ENCODE data around the gene AFAP1L2.

AFAP1L2 gene

DNA sequence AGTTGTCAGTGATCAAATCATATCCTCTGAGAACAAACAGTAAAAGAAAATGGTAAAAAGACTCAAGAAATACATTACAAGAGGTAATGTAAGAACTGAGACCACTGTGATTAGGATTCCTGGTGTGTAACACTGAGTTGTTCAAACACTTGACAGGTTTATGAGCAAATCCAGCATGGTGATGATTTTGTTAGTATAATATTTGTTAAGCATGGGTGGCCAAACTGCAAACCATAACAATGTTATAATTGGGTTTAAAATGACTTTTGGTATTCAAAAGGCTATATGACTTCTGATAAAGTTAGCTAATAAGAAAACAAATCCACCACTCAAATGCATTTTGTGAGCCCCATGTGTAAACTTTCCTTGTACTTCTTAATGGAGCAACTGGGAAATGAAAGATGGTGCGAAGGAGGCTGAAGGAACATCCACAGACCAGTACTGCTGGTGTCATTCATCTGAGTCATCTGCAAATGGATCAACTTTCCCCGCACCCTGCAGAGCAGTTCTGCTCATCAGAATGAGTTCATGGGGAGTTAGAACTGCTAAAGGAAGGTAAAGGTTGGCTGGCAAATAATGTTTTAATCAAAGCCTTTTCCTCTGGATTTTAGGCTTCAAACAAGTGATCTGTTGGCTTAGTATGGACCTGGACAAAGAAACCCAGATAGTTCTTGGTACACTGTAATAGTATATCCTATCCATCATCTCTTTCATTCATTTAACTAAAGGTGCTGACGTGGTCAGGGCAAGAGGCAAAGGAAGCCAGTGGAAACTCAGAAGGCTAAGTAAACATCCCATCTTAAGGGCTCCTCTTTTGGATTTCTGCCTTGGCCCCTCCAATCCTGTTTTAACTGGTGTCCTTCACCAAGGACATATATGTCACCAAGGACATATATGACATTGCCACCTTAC, 45.0 kb downstream of the AFAP1L2 start:
- TF ChIP-seq EZH2phosphoT487 (IDR thresholded peaks at IDR 0.05; ENCODE audit: borderline replicate concordance) = no peak
- TF ChIP-seq, protein P1, sequence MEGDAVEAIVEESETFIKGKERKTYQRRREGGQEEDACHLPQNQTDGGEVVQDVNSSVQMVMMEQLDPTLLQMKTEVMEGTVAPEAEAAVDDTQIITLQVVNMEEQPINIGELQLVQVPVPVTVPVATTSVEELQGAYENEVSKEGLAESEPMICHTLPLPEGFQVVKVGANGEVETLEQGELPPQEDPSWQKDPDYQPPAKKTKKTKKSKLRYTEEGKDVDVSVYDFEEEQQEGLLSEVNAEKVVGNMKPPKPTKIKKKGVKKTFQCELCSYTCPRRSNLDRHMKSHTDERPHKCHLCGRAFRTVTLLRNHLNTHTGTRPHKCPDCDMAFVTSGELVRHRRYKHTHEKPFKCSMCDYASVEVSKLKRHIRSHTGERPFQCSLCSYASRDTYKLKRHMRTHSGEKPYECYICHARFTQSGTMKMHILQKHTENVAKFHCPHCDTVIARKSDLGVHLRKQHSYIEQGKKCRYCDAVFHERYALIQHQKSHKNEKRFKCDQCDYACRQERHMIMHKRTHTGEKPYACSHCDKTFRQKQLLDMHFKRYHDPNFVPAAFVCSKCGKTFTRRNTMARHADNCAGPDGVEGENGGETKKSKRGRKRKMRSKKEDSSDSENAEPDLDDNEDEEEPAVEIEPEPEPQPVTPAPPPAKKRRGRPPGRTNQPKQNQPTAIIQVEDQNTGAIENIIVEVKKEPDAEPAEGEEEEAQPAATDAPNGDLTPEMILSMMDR (conservative IDR thresholded peaks at IDR 0.05; ENCODE audit: low read length) = no peak
- no peak overlapping the region for H3K4me3 ChIP-seq (ENCODE audit: low read length, poor library complexity, severe bottlenecking)

GRCh38 chr10:114357515-114357996, 46.7 kb downstream of the AFAP1L2 start:
- Histone ChIP-seq H3K4me2 (ENCODE audit: low read depth, low read length, poor library complexity, severe bottlenecking) (no peak overlapping the region), H3K27me3 (ENCODE audit: insufficient read depth, low read length, poor library complexity, severe bottlenecking) (no peaks in the 10 kb centered on the region)

More for the DNA sequence above, 45.0 kb downstream of the AFAP1L2 start:
- Histone ChIP-seq H3K79me2 (ENCODE audit: insufficient read depth, low read length) (no peaks in the 10 kb centered on the region), H3K4me2 (ENCODE audit: low read depth, low read length, poor library complexity, severe bottlenecking) (no peak overlapping the region), H3K36me3 (ENCODE audit: insufficient read depth, low read length) (no peaks in the 10 kb centered on the region), H3K9me3 (ENCODE audit: insufficient read depth, low read depth, low read length) (no peaks in the 10 kb centered on the region), H3K9me2 (replicated peaks; ENCODE audit: low read depth, low read length) (no peaks in the 10 kb centered on the region), H3F3A (ENCODE audit: low read depth) (no peaks in the 10 kb centered on the region), H2AFZ (ENCODE audit: low read length) (no peak overlapping the region), H3K9ac (ENCODE audit: low read depth, low read length, poor library complexity, severe bottlenecking) (no peak overlapping the region), H3K27me3 (ENCODE audit: insufficient read depth, low read length, poor library complexity, severe bottlenecking) (no peaks in the 10 kb centered on the region), H4K20me1 (ENCODE audit: insufficient read depth, low read length, poor library complexity, severe bottlenecking) (no peaks in the 10 kb centered on the region), H3K4me1 (ENCODE audit: insufficient read depth, low read length, poor library complexity, severe bottlenecking) (no peaks in the 10 kb centered on the region)

GRCh38 chr10:114356751-114357514, 47.4 kb downstream of the AFAP1L2 start:
- Histone ChIP-seq H4K20me1 (ENCODE audit: insufficient read depth, low read length, poor library complexity, severe bottlenecking) (no peaks in the 10 kb centered on the region), H3K4me3 (ENCODE audit: low read length, poor library complexity, severe bottlenecking) (no peak overlapping the region), H3K9me3 (ENCODE audit: insufficient read depth, low read depth, low read length) (no peaks in the 10 kb centered on the region), H3K9ac (ENCODE audit: low read depth, low read length, poor library complexity, severe bottlenecking) (no peak overlapping the region), H3F3A (ENCODE audit: low read depth) (no peaks in the 10 kb centered on the region), H3K79me2 (ENCODE audit: insufficient read depth, low read length) (no peaks in the 10 kb centered on the region), H3K4me1 (ENCODE audit: insufficient read depth, low read length, poor library complexity, severe bottlenecking) (no peaks in the 10 kb centered on the region), H3K9me2 (replicated peaks; ENCODE audit: low read depth, low read length) (no peaks in the 10 kb centered on the region), H3K4me2 (ENCODE audit: low read depth, low read length, poor library complexity, severe bottlenecking) (no peak overlapping the region), H2AFZ (ENCODE audit: low read length) (no peak overlapping the region), H3K27me3 (ENCODE audit: insufficient read depth, low read length, poor library complexity, severe bottlenecking) (no peaks in the 10 kb centered on the region), H3K36me3 (ENCODE audit: insufficient read depth, low read length) (no peaks in the 10 kb centered on the region)
- TF ChIP-seq EZH2phosphoT487 (IDR thresholded peaks at IDR 0.05; ENCODE audit: borderline replicate concordance) = no peak
- TF ChIP-seq, protein P1 (conservative IDR thresholded peaks at IDR 0.05; ENCODE audit: low read length) = no peak

More at GRCh38 chr10:114357515-114357996, 46.7 kb downstream of the AFAP1L2 start:
- H3K36me3 ChIP-seq (ENCODE audit: insufficient read depth, low read length) = no peaks in the 10 kb centered on the region
- no peaks in the 10 kb centered on the region for H3K79me2 ChIP-seq (ENCODE audit: insufficient read depth, low read length)
- TF ChIP-seq, protein P1 (conservative IDR thresholded peaks at IDR 0.05; ENCODE audit: low read length) = no peak
- TF ChIP-seq EZH2phosphoT487 (IDR thresholded peaks at IDR 0.05; ENCODE audit: borderline replicate concordance) = no peak
- no peak overlapping the region for H3K4me3 ChIP-seq (ENCODE audit: low read length, poor library complexity, severe bottlenecking)
- no peak overlapping the region for H2AFZ ChIP-seq (ENCODE audit: low read length)
- no peaks in the 10 kb centered on the region for H3K4me1 ChIP-seq (ENCODE audit: insufficient read depth, low read length, poor library complexity, severe bottlenecking)
- no peaks in the 10 kb centered on the region for H4K20me1 ChIP-seq (ENCODE audit: insufficient read depth, low read length, poor library complexity, severe bottlenecking)
- H3K9me2 ChIP-seq (replicated peaks; ENCODE audit: low read depth, low read length) = no peaks in the 10 kb centered on the region
- no peaks in the 10 kb centered on the region for H3F3A ChIP-seq (ENCODE audit: low read depth)
- no peak overlapping the region for H3K9ac ChIP-seq (ENCODE audit: low read depth, low read length, poor library complexity, severe bottlenecking)
- H3K9me3 ChIP-seq (ENCODE audit: insufficient read depth, low read depth, low read length) = no peaks in the 10 kb centered on the region
